BJ (cell line): ENCODE data around the gene TBCCD1. TPM values are rescaled to one million over a fixed set of nuclear protein-coding genes. Genes with fewer than 3 reads are reported as not detected.
"Not testable (repeated sequence)": the region's sequence is repeated elsewhere in the genome, so short reads cannot be mapped to it uniquely, and the experiment has no call there.

Experiments used
- CTCF ChIA-PET: fragments of 350-600 bp; formaldehyde crosslinking; extraction: SDS; loops from one replicate; lab custom pipeline; 2021; ENCODE audit warnings: antibody characterized with exemption, inconsistent platforms; lab: Yijun Ruan, JAX
- POLR2A ChIA-PET: fragments of 300-600 bp; sonication (Branson Sonifier 250); formaldehyde crosslinking; extraction: SDS; loops from one replicate; lab custom pipeline; 2021; ENCODE audit warnings: antibody characterized with exemption; lab: Charles Lee
- DNase-seq: peaks from one replicate; pipeline ENCODE4 v3.0.0-alpha.2; 2011; ENCODE audit warnings: low read depth
- H3K27me3 ChIP-seq: 2 replicates; pipeline ENCODE4 v1.6.0; 2011; ENCODE audit warnings: low read length; ENCODE audit not compliant: control insufficient read depth, insufficient read depth
- H3K36me3 ChIP-seq: 2 replicates; pipeline ENCODE4 v1.5.1; 2011; ENCODE audit warnings: low read length; ENCODE audit not compliant: control insufficient read depth, insufficient read depth
- H3K4me3 ChIP-seq: 2 replicates; pipeline ENCODE4 v1.5.1; 2011; ENCODE audit warnings: low read depth, mild to moderate bottlenecking, control low read depth, low read length
- polyA plus RNA-seq: library from polyadenylated mRNA; depleted of rRNA; stranded (reverse); fragments of >200 nt; gene quantifications from 2 replicates; pipeline ENCODE4 v1.2.3, GENCODE V29; 2011
- TF ChIP-seq, protein P1 (sequence below): IDR thresholded peaks from 2 replicates; pipeline ENCODE4 v1.5.1; 2011; ENCODE audit warnings: low read depth, mild to moderate bottlenecking, control low read depth, inconsistent platforms, low read length, moderate library complexity; ENCODE audit not compliant: insufficient read depth

TBCCD1 gene
- polyA plus RNA-seq, 1 experiment: 8.3 TPM

GRCh38 chr3:186502966-186503712 is 64.0 kb downstream of the TBCCD1 start:
- Histone ChIP-seq H3K4me3 (no peak overlapping the region), H3K27me3 (peaks cover 3% of the 10 kb centered on the region), H3K36me3 (no peaks in the 10 kb centered on the region)
- ChIA-PET POLR2A (no interaction called here), CTCF (no interaction called here)
- DNase-seq: no peak
- TF ChIP-seq, protein P1, sequence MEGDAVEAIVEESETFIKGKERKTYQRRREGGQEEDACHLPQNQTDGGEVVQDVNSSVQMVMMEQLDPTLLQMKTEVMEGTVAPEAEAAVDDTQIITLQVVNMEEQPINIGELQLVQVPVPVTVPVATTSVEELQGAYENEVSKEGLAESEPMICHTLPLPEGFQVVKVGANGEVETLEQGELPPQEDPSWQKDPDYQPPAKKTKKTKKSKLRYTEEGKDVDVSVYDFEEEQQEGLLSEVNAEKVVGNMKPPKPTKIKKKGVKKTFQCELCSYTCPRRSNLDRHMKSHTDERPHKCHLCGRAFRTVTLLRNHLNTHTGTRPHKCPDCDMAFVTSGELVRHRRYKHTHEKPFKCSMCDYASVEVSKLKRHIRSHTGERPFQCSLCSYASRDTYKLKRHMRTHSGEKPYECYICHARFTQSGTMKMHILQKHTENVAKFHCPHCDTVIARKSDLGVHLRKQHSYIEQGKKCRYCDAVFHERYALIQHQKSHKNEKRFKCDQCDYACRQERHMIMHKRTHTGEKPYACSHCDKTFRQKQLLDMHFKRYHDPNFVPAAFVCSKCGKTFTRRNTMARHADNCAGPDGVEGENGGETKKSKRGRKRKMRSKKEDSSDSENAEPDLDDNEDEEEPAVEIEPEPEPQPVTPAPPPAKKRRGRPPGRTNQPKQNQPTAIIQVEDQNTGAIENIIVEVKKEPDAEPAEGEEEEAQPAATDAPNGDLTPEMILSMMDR: no peak

GRCh38 chr3:186502138-186502948 is 64.8 kb downstream of the TBCCD1 start:
- ChIA-PET POLR2A (no interaction called here), CTCF (no interaction called here)
- TF ChIP-seq, protein P1: no peak
- no peak for DNase-seq
- Histone ChIP-seq H3K4me3 (no peak overlapping the region), H3K27me3 (peaks cover 3% of the 10 kb centered on the region), H3K36me3 (no peaks in the 10 kb centered on the region)

DNA sequence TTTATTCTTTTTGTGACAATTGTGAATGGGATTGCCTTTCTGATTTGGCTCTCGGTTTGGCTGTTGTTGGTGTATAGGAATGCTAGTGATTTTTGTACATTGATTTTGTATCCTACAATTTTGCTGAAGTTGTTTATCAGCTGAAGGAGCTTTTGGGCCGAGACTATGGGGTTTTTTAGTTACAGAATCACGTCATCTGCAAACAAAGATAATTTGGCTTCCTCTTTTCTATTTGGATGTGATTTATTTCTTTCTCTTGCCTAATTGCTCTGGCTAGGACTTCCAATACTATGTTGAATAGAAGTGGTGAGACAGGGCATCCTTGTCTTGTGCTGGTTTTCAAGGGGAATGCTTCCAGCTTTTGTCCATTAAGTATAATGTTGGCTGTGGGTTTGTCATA is 67.2 kb downstream of the TBCCD1 start:
- DNase-seq, POLR2A ChIA-PET, CTCF ChIA-PET, H3K27me3 ChIP-seq, H3K4me3 ChIP-seq, H3K36me3 ChIP-seq: not testable (repeated sequence)

DNA sequence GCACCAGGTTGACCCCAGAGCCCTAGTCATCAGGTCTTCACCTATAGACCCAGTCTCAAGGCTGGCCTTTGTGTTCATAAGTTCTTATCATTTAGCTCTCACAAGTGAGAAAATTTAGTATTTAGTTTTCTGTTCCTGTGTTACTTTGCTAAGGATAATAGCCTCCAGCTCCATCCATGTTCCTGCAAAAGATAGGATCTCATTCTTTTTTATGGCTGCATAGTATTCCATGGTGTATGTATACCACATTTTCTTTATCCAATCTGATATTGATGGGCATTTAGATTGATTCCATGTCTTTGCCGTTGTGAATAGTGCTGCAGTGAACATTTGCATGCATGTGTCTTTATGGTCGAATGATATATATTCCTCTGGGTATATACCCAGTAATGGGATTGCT is 69.1 kb downstream of the TBCCD1 start:
- CTCF ChIA-PET, POLR2A ChIA-PET, DNase-seq, H3K27me3 ChIP-seq, H3K4me3 ChIP-seq, H3K36me3 ChIP-seq: not testable (repeated sequence)

DNA sequence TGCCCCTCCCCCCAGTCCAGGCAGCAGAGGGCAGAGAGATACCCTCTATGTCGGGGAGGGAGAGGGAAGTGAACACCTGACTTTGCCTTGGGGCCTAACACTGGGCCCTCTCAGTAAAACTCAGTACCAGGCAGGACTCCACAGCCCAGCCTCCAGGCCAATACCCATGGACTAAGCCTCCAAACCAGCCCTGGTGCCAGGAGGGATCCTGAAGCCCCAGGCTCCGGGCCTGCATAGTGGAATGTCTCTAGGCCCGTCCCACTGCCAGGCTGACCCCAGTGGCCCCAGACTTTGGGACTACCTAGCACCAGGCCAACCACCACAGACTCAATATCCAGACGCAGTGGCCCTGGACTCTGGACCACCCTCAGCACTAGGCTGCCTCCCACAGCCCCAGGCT is 69.5 kb downstream of the TBCCD1 start:
- H3K27me3 ChIP-seq: peaks cover 3% of the 10 kb centered on the region
- H3K4me3 ChIP-seq: no peak overlapping the region
- ChIA-PET POLR2A (no interaction called here), CTCF (no interaction called here)
- no peaks in the 10 kb centered on the region for H3K36me3 ChIP-seq
- DNase-seq: no peak
- TF ChIP-seq, protein P1: no peak

DNA sequence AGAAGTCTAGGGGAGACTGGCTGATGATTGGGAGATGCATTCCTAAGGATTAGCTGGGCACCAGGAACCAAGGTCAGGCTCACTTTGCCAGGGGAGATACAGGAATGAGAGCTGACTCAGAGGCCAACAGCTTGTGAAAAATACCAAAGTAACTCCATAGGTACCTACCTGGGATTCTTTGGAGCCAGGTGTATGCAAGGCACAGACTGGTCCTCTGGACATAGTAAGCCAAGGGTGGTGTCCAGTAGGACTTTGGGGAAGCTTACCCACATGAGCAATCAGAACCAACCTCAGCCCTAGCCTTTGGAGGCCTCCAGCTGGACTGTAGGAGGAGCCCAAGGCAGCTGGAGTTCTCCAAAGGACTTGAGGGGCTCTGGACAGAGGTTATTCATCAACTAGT is 70.5 kb downstream of the TBCCD1 start:
- TF ChIP-seq, protein P1: no peak
- POLR2A ChIA-PET: no interaction called here
- CTCF ChIA-PET: interaction anchor here (0.6 to 0.9 kb wide), 2 partner anchors 10 to 28 kb away, joined by 3 to 5 read pairs; no protein-coding TSS in a partner anchor
- H3K4me3 ChIP-seq: no peak overlapping the region
- no peaks in the 10 kb centered on the region for H3K36me3 ChIP-seq
- H3K27me3 ChIP-seq: peaks cover 3% of the 10 kb centered on the region
- DNase-seq: no peak
